ENCODE measurements around the gene TMEM165. TPM values are rescaled to one million over a fixed set of nuclear protein-coding genes. Genes with fewer than 3 reads are reported as not detected.

TMEM165 gene
- total and polyA plus RNA-seq, 12 donors, result 52.4 to 290 (median 147) TPM

GRCh38 chr4:55393461-55394320 lies 2.1 kb upstream of the TMEM165 start:
- Histone ChIP-seq H3K36me3 (replicated peaks in 1 of 2) (no peaks in the 10 kb centered on the region), H3K9me3 (replicated peaks in 1 of 3) (no peaks in the 10 kb centered on the region), H3K27me3 (no peaks in the 10 kb centered on the region), H3K4me1 (replicated peaks in 1 of 2) (peaks cover 12 to 15% of the 10 kb centered on the region in 2 donors), H3K4me3 (no peak overlapping the region), H3K27ac (no peak overlapping the region)
- intact Hi-C loops (cut with DNase I), result no loop called here
- no peak for DNase-seq
- 87 to 94% (median 90%) methylated on average over 4 of the region's 4 CpGs for WGBS, 4 donors
- no peak for TF ChIP-seq CTCF (IDR thresholded peaks at IDR 0.05)
- no peak for TF ChIP-seq POLR2A (IDR thresholded peaks at IDR 0.05)

GRCh38 chr4:55395218-55395528 lies 584 bp upstream of the TMEM165 start:
- no peak for DNase-seq
- H3K9me3 ChIP-seq (replicated peaks in 1 of 3), result no peaks in the 10 kb centered on the region
- peaks cover 24 to 25% of the 10 kb centered on the region in 2 donors for H3K4me1 ChIP-seq (replicated peaks in 1 of 2)
- TF ChIP-seq CTCF (IDR thresholded peaks at IDR 0.05) (peak in 3 of 6 experiments; percentile 17 to 37 (median 18)), POLR2A (IDR thresholded peaks at IDR 0.05) (no peak)
- no peaks in the 10 kb centered on the region for H3K27me3 ChIP-seq
- no peaks in the 10 kb centered on the region for H3K36me3 ChIP-seq (replicated peaks in 1 of 2)
- WGBS, 4 donors, result 0 to 1% (median 0%) methylated on average over 4 of the region's 4 CpGs
- peak overlapping the region in 2 of 4 donors; percentile 54 to 99 for H3K4me3 ChIP-seq
- intact Hi-C loops (cut with DNase I), result loop anchor here in 1 of 2 donors (5.0 kb wide), 1 partner anchor 48 kb away; the partner anchor contains the start of gene SRD5A3
- peak overlapping the region; percentile 96 to 99 (median 99) for H3K27ac ChIP-seq

- H3K9me3 ChIP-seq (replicated peaks in 1 of 3), result no peaks in the 10 kb centered on the region
- H3K27me3 ChIP-seq, result no peaks in the 10 kb centered on the region
- peak overlapping the region; percentile 54 to 99 (median 78) for H3K4me3 ChIP-seq
- TF ChIP-seq POLR2A (IDR thresholded peaks at IDR 0.05) (peak in 1 of 2 donors; percentile 26), CTCF (IDR thresholded peaks at IDR 0.05) (no peak)
- peak overlapping the region; percentile 96 to 99 (median 99) for H3K27ac ChIP-seq
- H3K36me3 ChIP-seq (replicated peaks in 1 of 2), result peaks cover 0 to 3% of the 10 kb centered on the region in 2 donors
- intact Hi-C loops (cut with DNase I), result loop anchor here in 1 of 2 donors (5.0 kb wide), 1 partner anchor 49 kb away; the partner anchor contains the start of gene SRD5A3
- WGBS, 4 donors, result 0 to 1% (median 1%) methylated on average over 12 to 41 of the region's 41 CpGs
- H3K4me1 ChIP-seq (replicated peaks in 1 of 2), result peaks cover 25 to 35% of the 10 kb centered on the region in 2 donors
- DNase-seq, result peak; percentile 38 to 70 (median 61)
Observed at GRCh38 chr4:55396308-55397125, 760 bp downstream of the TMEM165 start.

- Histone ChIP-seq H3K4me1 (replicated peaks in 1 of 2) (peaks cover 25 to 37% of the 10 kb centered on the region in 2 donors), H3K27ac (peak overlapping the region; percentile 96 to 99 (median 99)), H3K27me3 (no peaks in the 10 kb centered on the region), H3K4me3 (peak overlapping the region; percentile 54 to 99 (median 78)), H3K36me3 (replicated peaks in 1 of 2) (peaks cover 0 to 5% of the 10 kb centered on the region in 2 donors), H3K9me3 (replicated peaks in 1 of 3) (no peaks in the 10 kb centered on the region)
- intact Hi-C loops (cut with DNase I), result loop anchor here in 1 of 2 donors (5.0 kb wide), 1 partner anchor 50 kb away; the partner anchor contains the start of gene SRD5A3
- TF ChIP-seq CTCF (IDR thresholded peaks at IDR 0.05), result no peak
- TF ChIP-seq POLR2A (IDR thresholded peaks at IDR 0.05), result no peak
- WGBS, 4 donors, result 6 to 12% (median 9%) methylated on average over 7 of the region's 7 CpGs
- peak in 6 of 7 donors; percentile 34 to 77 (median 62) for DNase-seq
Observed at GRCh38 chr4:55397126-55397436, 1.3 kb downstream of the TMEM165 start.

Measured in adrenal gland (tissue), 12 donors.